Activated naive CD8-positive, alpha-beta T cell treated with anti-CD3 and anti-CD28 coated beads for 36 hours (primary cell): ENCODE measurements around the gene TRMT10C. TPM values are rescaled to one million over a fixed set of nuclear protein-coding genes. Genes with fewer than 3 reads are reported as not detected.
"Not testable (repeated sequence)": the region's sequence is repeated elsewhere in the genome, so short reads cannot be mapped to it uniquely, and the experiment has no call there.

Experiments
- DNase-seq: peaks from one replicate; pipeline ENCODE4 v3.0.0; 2021
- H3K27ac Mint-ChIP-seq: one replicate; pipeline ENCODE4 v1.8.0; 2022; ENCODE audit warnings: mild to moderate bottlenecking, moderate library complexity, mixed read lengths
- H3K27me3 Mint-ChIP-seq: one replicate; pipeline ENCODE4 v1.8.0; 2022; ENCODE audit warnings: mild to moderate bottlenecking, mixed read lengths
- H3K36me3 Mint-ChIP-seq: one replicate; pipeline ENCODE4 v1.8.0; 2021; ENCODE audit warnings: mild to moderate bottlenecking, mixed read lengths
- H3K4me1 Mint-ChIP-seq: one replicate; pipeline ENCODE4 v1.8.0; 2021; ENCODE audit warnings: mixed read lengths
- H3K4me3 Mint-ChIP-seq: one replicate; pipeline ENCODE4 v1.8.0; 2022; ENCODE audit warnings: mild to moderate bottlenecking, moderate library complexity, mixed read lengths
- H3K9me3 Mint-ChIP-seq: one replicate; pipeline ENCODE4 v1.8.0; 2022; ENCODE audit warnings: mixed read lengths
- total RNA-seq, 2 experiments: library from RNA; stranded (reverse); gene quantifications; one replicate each; pipeline ENCODE4 v1.2.3, GENCODE V29; 2021

Gene TRMT10C
- total RNA-seq, 2 experiments from 2014 or later: 78.0 to 85.3 TPM

GRCh38 chr3:101533603-101533968 is 28.1 kb upstream of the TRMT10C start:
- Mint-ChIP-seq H3K27ac (no peak overlapping the region), H3K27me3 (no peaks in the 10 kb centered on the region), H3K4me1 (peaks cover 28% of the 10 kb centered on the region), H3K36me3 (peaks cover 5% of the 10 kb centered on the region), H3K9me3 (peaks cover 5% of the 10 kb centered on the region), H3K4me3 (no peak overlapping the region)
- no peak for DNase-seq

GRCh38 chr3:101535221-101535620 is 26.4 kb upstream of the TRMT10C start:
- no peaks in the 10 kb centered on the region for H3K36me3 Mint-ChIP-seq
- no peak for DNase-seq
- H3K27ac Mint-ChIP-seq: no peak overlapping the region
- no peak overlapping the region for H3K4me3 Mint-ChIP-seq
- peaks cover 4% of the 10 kb centered on the region for H3K9me3 Mint-ChIP-seq
- H3K27me3 Mint-ChIP-seq: no peaks in the 10 kb centered on the region
- H3K4me1 Mint-ChIP-seq: peaks cover 23% of the 10 kb centered on the region

- no peak for DNase-seq
Observed at GRCh38 chr3:101536266-101536665, 25.4 kb upstream of the TRMT10C start.

GRCh38 chr3:101536955-101537354 is 24.7 kb upstream of the TRMT10C start:
- H3K27me3 Mint-ChIP-seq, DNase-seq, H3K36me3 Mint-ChIP-seq, H3K9me3 Mint-ChIP-seq, H3K27ac Mint-ChIP-seq, H3K4me1 Mint-ChIP-seq, H3K4me3 Mint-ChIP-seq: not testable (repeated sequence)

More at GRCh38 chr3:101536266-101536665, 25.4 kb upstream of the TRMT10C start:
- H3K27ac Mint-ChIP-seq: no peak overlapping the region
- no peak overlapping the region for H3K4me3 Mint-ChIP-seq
- H3K9me3 Mint-ChIP-seq: peaks cover 4% of the 10 kb centered on the region
- H3K4me1 Mint-ChIP-seq: peaks cover 13% of the 10 kb centered on the region
- no peaks in the 10 kb centered on the region for H3K27me3 Mint-ChIP-seq
- no peaks in the 10 kb centered on the region for H3K36me3 Mint-ChIP-seq

- H3K36me3 Mint-ChIP-seq: peaks cover 5% of the 10 kb centered on the region
- peak overlapping the region; percentile 48 for H3K27ac Mint-ChIP-seq
- H3K4me1 Mint-ChIP-seq: peaks cover 17% of the 10 kb centered on the region
- peaks cover 4% of the 10 kb centered on the region for H3K9me3 Mint-ChIP-seq
- H3K4me3 Mint-ChIP-seq: no peak overlapping the region
- no peaks in the 10 kb centered on the region for H3K27me3 Mint-ChIP-seq
- DNase-seq: no peak
Observed at GRCh38 chr3:101542957-101543356, 18.7 kb upstream of the TRMT10C start.

GRCh38 chr3:101544161-101544850 is 17.4 kb upstream of the TRMT10C start:
- H3K27ac Mint-ChIP-seq: peak overlapping the region; percentile 26
- H3K9me3 Mint-ChIP-seq: no peaks in the 10 kb centered on the region
- H3K4me1 Mint-ChIP-seq: peaks cover 17% of the 10 kb centered on the region
- no peaks in the 10 kb centered on the region for H3K27me3 Mint-ChIP-seq
- H3K4me3 Mint-ChIP-seq: no peak overlapping the region
- no peak for DNase-seq
- peaks cover 5% of the 10 kb centered on the region for H3K36me3 Mint-ChIP-seq

- H3K27ac Mint-ChIP-seq: no peak overlapping the region
- H3K4me1 Mint-ChIP-seq: peaks cover 7% of the 10 kb centered on the region
- no peak overlapping the region for H3K4me3 Mint-ChIP-seq
- no peak for DNase-seq
- no peaks in the 10 kb centered on the region for H3K27me3 Mint-ChIP-seq
- no peaks in the 10 kb centered on the region for H3K36me3 Mint-ChIP-seq
- H3K9me3 Mint-ChIP-seq: no peaks in the 10 kb centered on the region
Observed at GRCh38 chr3:101548527-101549105, 13.1 kb upstream of the TRMT10C start.

- DNase-seq: no peak
- Mint-ChIP-seq H3K36me3 (no peaks in the 10 kb centered on the region), H3K27ac (no peak overlapping the region), H3K27me3 (no peaks in the 10 kb centered on the region), H3K4me1 (no peaks in the 10 kb centered on the region), H3K9me3 (no peaks in the 10 kb centered on the region), H3K4me3 (no peak overlapping the region)
Observed at GRCh38 chr3:101549473-101549872, 12.2 kb upstream of the TRMT10C start.

GRCh38 chr3:101551359-101552081 is 10.1 kb upstream of the TRMT10C start:
- H3K27me3 Mint-ChIP-seq, H3K4me3 Mint-ChIP-seq, H3K36me3 Mint-ChIP-seq, H3K4me1 Mint-ChIP-seq, DNase-seq, H3K27ac Mint-ChIP-seq, H3K9me3 Mint-ChIP-seq: not testable (repeated sequence)

- not testable (repeated sequence) for H3K9me3 Mint-ChIP-seq, H3K4me1 Mint-ChIP-seq, DNase-seq, H3K27ac Mint-ChIP-seq, H3K4me3 Mint-ChIP-seq, H3K27me3 Mint-ChIP-seq, H3K36me3 Mint-ChIP-seq
Observed at GRCh38 chr3:101553381-101553780, 8.3 kb upstream of the TRMT10C start.

- Mint-ChIP-seq H3K9me3 (peaks cover 3% of the 10 kb centered on the region), H3K36me3 (peaks cover 3% of the 10 kb centered on the region), H3K4me3 (no peak overlapping the region), H3K27ac (no peak overlapping the region), H3K27me3 (peaks cover 12% of the 10 kb centered on the region), H3K4me1 (peaks cover 4% of the 10 kb centered on the region)
- DNase-seq: no peak
Observed at GRCh38 chr3:101556064-101556463, 5.6 kb upstream of the TRMT10C start.

- Mint-ChIP-seq H3K27me3 (no peaks in the 10 kb centered on the region), H3K4me1 (peaks cover 68% of the 10 kb centered on the region), H3K27ac (peak overlapping the region; percentile 5), H3K4me3 (no peak overlapping the region), H3K9me3 (peaks cover 2% of the 10 kb centered on the region), H3K36me3 (peaks cover 48% of the 10 kb centered on the region)
- no peak for DNase-seq
Observed at GRCh38 chr3:101567528-101568317, 6.1 kb downstream of the TRMT10C start.

- Mint-ChIP-seq H3K27me3 (no peaks in the 10 kb centered on the region), H3K27ac (peak overlapping the region; percentile 70), H3K4me1 (peaks cover 62% of the 10 kb centered on the region), H3K36me3 (peaks cover 34% of the 10 kb centered on the region), H3K4me3 (peak overlapping the region; percentile 26), H3K9me3 (peaks cover under 1% of the 10 kb centered on the region)
- no peak for DNase-seq
Observed at GRCh38 chr3:101571028-101571895, 9.6 kb downstream of the TRMT10C start.
